GM11168 (cell line): ENCODE data around the gene UMODL1.

Experiments used
- in situ Hi-C: fragments of 300-500 bp; cut with MboI; formaldehyde crosslinking; loops from one replicate; pipeline ENCODE4 v1.12.0; 2022; ENCODE audit warnings: low sequenced_read_pairs; ENCODE audit not compliant: unreplicated experiment

UMODL1 gene

DNA sequence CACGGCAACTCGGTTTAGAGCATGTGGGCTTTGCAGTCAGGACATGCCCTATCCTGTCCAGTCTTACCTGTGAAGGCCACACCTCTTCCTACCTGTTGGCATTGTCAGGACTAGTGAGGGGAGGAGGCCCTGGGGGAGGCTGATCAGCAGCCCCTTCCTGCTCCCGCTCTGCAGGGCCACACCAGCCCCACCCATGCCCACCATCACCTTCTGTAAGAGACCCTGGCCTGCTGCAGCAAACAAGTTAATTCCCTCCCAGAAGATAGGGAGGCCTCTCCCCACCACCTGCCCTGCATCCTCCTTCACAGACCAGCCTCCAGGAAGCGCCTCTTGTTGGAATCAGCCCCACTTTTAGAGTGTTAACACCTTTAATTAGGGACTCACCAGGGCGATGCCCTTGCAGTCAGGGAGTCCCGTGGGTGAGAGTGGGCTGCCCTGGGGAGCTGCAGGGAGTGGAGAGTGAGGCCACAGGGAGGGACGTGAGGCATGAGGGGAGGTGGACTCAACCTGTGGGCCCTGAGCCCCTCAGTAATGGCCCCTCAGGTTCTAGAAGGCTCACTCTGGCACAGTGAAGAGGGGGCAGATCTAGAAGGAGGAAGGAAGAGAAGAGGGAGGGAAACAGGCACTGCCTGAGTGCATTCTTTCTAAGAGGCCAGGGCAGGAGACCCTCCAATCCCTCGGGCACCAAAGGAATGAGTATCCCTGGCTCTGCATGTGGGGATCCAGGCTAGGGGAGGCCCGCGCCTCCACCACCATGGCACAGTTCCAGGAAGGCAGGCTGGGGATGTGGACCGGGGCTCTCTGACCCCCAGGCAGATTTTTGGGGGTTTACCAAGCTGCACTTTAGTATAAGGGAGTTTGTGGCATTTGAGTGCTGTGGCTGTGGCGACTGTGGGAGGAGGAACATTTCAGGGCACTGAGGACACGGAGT is 8.2 kb downstream of the UMODL1 start:
- in situ Hi-C loops, result no loop called here

DNA sequence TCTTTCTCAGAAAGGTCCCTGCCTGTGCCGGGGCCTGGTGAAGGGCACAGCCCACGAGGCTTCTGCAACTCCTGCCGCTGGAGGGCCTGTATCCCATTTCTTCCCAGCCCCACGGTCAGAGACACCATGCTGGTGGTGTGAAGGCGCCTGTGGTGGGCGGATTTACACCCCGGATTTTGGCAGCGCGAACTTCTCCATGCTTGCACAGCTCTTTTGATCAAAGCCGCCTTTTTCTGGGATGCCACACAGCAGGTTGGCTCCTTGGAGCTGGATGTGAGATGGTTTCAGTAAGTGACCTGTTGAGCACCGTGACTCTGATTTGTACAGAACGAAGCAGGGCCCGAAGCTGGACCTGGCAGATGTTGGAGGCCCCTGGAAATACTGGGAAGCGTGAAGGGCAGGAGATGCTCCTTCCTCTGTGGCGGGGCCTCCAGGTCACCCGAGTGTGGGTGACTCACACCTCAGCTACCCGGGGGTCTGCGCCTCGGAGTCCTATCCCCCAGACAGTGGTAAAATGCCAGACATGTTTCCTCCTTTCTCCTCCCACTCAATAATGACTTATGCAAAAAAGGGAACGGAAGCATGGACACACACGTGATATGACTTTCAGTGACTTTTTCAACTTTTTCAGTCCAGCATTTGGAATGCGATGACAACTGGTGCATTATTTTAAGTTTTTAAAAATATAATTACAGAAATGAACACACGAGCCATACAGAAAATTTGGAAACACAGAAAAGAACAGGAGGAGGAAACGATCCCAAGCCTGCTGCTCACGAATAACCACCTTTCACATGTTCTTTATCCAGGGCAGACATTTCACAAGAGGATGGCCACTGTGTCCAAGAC is 9.0 kb downstream of the UMODL1 start:
- in situ Hi-C loops, result no loop called here

DNA sequence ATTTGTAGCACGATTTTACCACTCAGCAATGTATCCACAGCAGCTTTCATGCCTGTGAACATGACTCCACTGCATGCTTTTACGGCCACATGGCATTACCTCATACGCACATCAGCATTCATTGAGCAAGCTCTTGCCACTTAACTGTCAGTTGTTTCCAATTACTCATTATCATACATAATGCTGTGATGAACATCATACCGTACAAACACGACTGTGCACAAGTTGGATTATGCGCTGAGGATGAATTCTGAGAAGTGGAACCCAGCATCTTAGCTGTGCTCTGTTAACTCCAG is 9.6 kb downstream of the UMODL1 start:
- in situ Hi-C loops, result no loop called here

DNA sequence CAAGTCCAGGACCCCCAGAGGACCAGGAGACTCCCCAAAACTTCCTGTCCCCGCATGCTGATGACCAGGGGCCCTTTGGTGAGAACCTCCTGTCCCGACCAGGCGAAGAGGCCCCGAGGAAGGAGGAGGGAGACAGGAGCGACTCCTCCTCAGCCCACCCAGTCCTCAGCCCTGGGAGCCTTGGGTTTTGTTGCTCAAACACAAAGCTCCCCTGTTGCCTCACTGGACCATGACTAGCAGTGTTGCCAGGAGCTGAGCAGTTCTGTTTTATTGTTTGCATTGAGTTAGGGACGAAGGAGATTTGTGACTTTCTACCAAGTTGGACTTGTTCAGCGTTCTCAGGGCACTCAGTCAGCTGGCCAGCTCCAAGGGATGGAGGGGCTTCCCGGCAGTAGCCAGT is 10.0 kb downstream of the UMODL1 start:
- in situ Hi-C loops, result no loop called here

DNA sequence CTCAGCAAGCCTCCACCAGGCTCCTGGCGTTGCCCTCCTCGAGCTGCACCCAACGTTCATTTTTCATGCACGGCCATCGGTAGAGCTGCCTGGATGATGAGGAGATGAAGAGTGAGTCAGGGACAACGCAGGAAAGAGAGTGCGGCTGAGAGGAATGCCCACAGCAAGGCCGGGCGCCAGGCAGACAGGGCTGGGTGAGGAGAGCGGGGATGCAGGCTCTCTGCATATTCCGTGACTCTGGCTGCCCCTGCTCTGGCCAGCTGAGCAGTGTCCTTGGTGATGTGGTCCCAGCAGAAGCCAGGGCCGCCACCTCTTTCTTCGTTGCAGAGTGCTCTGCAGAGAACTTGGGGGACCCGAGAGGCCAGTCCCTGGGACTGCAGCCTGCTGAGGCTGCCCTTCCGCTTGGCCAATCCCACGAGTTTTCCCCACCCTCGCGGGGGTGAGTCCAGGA is 10.8 kb downstream of the UMODL1 start:
- in situ Hi-C loops, result no loop called here

DNA sequence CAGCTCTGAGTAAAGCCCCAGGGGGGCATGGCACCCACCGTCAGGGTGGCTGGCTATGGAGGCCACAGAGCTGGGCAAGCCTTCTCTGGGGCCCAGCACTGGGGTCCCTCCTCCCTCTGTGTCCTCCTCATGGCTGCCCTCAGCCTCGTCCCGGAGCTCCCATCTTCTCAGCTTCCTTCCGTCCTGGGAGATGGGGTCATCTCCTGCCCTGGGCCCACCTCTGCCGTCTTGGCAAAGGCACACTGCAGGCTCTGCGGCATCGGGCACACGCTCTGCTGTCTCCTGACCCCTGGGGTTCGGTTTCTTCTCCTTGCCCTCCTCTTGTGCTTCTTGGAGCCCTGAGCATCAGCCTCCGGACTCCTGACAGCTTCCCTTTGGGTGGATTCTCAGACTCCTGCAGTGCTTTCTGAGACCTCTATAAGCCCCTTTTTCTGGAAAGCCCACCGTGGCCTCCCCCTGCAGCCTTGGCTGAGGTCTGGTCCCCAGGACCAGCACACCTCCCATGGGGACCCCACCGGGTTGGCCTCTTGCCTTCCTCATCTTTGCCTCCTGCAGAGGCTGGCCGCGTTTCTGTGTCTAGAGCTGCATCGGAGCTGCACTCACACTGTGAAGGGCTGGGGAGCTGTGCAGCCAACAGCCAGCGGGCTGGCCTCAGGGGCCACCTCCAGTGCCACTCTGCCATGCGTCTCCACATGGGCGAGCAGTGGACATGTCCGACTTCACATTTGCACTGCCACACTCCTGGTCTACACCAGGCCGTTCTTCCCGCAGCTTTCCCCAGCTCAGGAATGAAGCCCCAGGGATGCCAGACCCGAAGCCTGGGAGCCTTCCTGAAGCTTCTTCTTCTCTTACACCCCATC is 11.6 kb downstream of the UMODL1 start:
- in situ Hi-C loops, result no loop called here

DNA sequence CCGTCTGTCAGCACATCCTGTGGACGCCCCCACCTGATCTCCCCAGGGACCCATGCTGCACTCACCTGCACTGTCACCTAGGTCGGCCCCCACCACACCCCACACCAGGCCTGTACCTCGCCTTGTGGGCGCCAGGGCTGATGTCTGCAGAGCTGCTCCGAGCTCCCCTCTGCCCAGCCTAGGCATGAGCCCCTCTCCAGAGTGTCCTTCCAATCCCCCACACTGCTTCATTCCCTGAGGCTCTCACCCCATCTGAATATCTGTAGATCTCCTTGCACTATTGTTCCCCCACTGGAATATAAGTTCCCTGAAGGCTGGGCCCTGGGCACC is 12.2 kb downstream of the UMODL1 start:
- in situ Hi-C loops, result no loop called here

DNA sequence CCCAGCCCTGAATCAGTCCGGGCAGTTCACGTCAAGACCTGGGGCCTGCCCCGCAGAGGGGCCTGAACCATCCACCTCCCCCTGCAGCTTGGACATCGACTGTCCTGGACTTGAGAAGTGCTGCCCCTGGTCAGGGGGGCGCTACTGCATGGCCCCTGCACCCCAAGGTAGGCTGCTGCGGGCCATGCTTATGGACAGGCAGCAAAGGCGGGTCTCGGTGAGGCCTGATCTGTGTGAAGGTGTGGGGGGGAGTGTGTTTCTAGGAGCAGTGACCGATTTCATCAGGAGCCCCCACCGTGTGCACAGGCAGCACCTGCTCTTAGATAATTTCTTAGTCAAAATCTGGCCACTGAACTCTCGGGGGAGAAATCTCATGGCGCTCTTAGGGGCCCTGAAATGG is 13.0 kb downstream of the UMODL1 start:
- in situ Hi-C loops, result no loop called here

DNA sequence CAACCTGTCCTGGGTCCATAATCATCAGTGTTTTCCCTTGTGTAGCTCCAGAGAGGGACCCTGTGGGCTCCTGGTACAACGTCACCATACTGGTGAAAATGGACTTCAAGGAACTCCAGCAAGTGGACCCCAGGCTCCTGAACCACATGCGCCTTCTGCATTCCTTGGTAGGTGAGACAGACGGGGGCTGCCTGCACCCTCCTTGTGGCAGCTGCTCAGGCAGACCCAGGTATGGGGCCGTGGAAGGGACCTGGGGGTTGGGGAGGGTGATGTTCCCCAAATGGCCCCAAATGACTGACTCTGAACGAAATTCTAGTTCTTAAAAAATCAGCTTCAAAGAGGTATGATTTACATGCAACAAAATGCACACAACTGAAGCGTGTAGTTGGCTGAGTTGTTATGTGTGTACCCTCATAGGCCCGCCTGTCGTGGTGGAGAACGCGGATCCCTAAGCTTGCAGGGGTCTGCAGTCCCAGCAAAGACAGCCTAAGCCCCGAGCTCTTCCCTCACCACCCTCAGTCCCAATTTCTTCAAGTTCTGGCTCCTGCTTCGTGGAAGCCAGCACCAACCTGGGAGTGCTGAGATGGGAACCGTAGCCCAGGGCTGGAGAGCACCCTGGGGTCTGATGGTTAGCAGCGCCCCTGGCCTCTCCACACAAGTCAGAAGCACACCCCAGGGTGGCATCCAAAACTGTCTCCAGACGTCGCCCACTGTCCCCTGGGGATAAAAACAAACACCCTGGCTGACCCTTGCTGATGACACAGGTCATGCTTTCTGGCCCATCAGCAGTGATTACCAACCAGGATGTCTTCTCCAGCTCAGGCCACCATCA is 14.3 kb downstream of the UMODL1 start:
- in situ Hi-C loops, result no loop called here

DNA sequence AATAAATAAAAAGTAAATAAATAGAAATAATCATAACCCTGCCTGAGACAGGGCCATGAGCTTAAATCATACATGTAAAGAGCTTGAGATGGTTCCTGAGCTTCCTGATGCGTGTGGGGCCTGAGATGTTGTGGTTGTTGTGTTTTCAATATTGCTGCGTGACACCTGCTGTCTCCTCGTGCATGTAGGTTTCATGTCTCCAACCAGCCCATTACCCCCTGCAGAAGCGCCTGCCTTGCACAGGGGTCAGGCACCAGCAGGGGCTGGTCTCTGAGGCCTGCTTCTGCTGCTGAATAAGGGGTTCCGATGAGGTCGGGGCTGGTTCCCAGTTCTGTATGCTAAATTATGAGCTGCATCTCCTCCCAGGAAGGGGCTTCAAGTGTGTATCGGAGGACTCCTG is 15.9 kb downstream of the UMODL1 start:
- in situ Hi-C loops, result no loop called here

DNA sequence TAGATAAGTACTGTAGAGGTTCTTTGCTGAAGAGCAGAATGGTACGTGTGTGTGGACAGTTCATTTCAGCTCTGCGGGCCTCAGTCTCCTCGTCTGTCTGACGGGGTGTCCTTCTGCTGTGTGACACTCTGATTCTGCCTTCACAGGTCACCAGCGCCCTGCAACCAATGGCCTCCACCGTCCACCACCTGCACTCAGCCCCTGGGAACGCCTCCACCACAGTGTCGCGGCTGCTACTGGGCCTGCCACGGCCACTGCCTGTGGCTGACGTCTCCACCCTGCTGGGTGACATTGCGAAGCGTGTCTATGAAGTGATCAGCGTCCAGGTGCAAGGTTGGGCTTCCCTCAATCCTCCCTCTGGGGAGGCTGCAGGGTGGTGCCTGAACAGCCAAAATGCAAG is 17.0 kb downstream of the UMODL1 start:
- in situ Hi-C loops, result no loop called here

DNA sequence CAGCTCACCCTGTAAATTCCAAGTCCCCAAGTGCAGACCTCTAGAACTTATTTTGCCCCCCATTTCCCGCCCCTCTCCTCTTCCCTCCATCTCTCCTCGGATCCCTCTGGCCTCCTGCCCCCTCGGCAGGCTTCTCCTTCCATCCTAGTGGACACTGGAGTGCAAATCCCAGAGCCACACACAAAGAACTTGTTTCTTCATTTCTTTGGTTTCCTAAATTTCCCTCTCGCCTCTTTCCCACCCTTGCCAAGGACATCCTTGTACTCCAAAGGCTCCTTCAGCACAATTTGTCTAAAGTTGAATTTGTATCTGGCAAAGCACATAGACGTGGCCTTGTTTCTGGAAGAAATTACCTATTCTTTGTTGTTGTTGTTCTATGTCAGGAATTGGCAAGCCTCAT is 17.5 kb downstream of the UMODL1 start:
- in situ Hi-C loops, result no loop called here

DNA sequence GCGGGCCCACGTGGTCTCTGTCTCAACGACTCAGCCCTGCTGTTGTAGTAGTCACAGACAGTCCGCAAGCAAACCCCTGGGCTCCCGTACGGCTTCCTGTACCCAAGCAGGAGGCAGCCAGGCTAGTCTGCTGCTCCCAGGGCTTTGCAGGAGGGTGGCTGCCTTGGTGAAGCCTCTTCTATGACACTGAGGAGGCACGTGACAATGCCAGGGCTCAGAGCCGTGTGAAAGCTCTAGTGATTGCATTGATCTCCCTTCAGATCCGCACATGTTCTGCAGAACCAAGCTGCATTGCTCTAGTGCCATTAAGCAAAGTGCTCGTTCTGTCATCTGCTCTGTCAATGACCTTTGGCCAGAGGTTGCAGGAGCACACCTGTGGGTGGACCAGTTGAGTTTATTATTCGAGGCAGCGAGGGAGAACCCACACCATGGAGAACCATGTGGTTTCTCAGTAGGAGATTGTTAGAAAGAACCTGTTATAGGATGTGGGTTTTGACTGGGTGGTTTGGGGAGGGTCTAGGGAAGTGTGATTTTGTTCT is 18.0 kb downstream of the UMODL1 start:
- in situ Hi-C loops, result no loop called here

DNA sequence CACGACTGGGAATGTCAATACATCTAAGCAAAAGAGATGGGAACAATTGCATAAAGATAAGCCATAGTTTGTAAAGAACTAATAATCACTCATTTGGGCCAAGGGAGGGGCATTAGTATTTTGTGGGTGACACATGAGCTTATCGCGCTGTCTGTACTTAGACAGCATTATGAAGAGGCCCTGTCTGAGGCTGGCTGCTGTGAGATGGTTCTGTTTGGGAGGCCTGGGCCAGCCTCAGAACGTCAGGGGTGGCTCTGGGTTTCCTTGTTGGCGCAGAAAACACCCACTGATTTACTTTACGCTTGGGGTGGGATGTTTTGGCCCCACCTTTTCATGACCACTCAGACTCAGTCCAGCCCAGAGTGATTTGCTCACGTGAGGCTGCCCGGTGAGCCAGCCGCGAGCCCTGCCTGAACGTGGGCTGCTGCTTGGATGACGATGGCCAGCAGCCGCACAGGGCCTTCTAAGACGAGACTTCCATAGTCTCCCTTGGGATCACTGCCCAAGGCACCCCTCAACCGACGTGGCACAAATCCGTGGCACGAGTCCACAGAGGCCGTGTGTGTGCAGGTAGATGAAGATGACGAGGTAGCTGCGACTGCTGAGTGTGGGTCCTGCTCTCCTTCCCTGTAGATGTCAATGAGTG is 18.7 kb downstream of the UMODL1 start:
- in situ Hi-C loops, result no loop called here

DNA sequence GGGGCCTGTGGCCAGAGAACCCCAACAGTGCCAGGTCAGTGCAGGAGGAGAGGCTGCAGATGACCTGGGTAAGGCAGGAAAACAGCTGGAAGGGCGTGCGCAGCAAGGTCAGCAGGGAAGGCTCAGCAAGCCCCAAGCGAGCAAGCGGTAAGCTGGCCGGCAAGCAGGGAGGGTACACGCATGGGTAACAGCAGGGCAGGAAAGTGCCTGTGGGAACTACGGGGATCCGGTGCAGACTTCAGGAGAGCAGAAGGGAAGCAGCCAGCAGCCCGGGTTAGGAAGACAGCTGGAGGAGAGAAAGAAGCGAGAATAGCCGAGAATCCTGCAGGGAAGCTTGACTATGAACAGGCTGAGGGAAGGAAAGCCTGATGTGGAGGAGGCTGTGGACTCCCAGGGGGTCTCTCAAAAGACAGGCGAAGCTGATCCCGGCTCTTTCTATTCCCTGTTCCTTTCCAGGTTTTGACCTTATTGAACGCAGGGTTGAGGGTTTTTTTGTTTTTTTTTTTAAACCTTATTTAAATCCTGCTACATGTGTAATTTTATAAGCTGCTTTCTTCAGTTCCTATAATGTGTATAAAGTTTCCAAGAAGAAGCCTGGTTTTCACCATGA is 20.9 kb downstream of the UMODL1 start:
- in situ Hi-C loops, result no loop called here

DNA sequence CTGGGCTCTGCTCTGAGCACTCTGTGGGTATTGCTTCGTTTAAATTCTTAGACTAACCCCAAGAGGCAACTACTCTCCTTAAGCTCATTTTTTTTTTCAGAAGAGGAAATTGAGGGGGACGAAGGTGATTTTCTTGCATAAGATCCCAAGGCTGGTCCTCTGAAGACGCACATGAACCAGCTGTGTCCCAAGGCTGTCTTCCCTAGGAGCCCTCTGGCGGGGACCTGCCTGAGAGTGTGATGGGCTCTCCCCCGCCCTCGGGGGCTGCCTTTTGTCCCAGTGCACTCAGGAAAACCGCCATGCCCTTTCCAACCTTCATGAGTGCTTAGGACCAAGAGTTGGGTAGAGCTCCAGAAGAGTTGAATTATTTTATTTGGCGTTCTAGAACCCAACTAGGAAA is 21.7 kb downstream of the UMODL1 start:
- in situ Hi-C loops, result no loop called here

DNA sequence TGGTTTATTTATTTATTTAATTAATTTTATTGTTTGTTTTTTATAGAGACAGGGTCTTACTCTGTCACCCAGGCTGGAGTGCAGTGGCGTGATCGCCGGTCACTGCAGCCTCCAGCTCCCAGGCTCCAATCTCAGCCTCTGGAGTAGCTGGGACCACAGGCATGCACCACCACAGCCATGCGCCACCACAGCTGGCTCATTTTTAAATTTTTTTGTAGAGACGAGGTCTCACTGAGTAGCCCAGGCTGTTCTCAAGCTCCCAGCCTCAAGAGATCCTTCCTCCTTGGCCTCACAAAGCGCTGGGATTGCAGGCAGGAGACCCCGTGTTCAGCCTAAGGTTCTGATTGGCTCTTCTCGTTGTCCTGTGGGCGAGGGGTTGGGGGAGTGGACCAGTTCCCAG is 22.1 kb downstream of the UMODL1 start:
- in situ Hi-C loops, result no loop called here

DNA sequence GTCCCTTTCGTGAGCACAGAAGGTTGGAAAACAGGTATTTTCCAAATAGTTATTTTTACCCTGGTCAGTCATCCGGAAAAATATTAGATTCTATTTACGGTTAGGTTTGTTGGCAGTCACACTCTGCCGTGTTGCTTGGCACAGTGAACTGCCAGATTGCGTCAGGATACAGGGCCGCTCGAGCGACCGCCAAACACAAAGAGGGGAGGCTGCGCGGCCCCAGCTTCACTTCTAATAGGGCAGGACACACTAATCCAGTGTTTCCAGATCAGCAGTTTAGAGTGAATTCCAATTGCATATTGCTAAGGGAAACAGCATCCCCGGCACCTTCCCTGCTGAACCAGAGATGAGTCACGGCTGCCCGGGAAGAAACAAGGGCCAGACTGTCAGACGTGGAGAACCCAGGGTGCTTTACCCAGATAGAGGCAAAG is 22.9 kb downstream of the UMODL1 start:
- in situ Hi-C loops, result no loop called here

DNA sequence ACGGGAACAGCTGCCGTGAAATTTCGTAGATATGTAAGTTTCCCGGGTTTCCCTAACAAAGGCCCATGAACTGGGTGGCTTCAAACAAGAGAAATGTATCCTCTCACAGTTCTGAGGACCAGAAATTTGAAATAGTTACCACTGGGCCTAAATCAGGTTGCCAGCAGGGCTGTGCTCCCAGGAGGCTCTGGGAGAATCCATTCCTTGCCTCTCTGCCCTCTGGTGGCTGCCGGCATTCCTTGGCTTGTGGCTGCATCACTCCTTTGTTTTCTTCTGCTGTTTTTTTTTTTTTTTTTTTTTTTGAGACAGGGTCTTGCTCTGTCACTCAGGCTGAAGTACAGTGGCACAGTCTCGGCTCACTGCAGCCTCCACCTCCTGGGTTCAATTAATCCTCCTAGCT is 23.7 kb downstream of the UMODL1 start:
- in situ Hi-C loops, result no loop called here
